Measurements from ENCODE around the gene SLC19A3. TPM values are rescaled to one million over a fixed set of nuclear protein-coding genes. Genes with fewer than 3 reads are reported as not detected.

SLC19A3 gene
- 0.16 and 0.51 TPM in 2 replicates for total RNA-seq

GRCh38 chr2:227717687-227718567 lies at the start of gene SLC19A3:
Gene SLC19A3, minus strand, starts transcription at chr2:227718028. Its CDS starts 15,710 bp downstream, at chr2:227702318.

GRCh38 chr2:227745594-227745993 lies 27.8 kb upstream of the SLC19A3 start, which contains the start of gene SCYGR8:
Gene SCYGR8, plus strand, starts transcription at chr2:227745894. Its CDS starts 0 bp downstream, at chr2:227745894.

GRCh38 chr2:227728035-227728434 lies 10.2 kb upstream of the SLC19A3 start, which contains the start of gene SCYGR7:
Gene SCYGR7, plus strand, starts transcription at chr2:227728335. Its CDS starts 0 bp downstream, at chr2:227728335.

GRCh38 chr2:227724394-227725039 lies 6.7 kb upstream of the SLC19A3 start, which contains the start of gene SCYGR6:
Gene SCYGR6, minus strand, starts transcription at chr2:227724757. Its CDS starts 0 bp downstream, at chr2:227724757.

GRCh38 chr2:227666631-227667170 lies 51.1 kb downstream of the SLC19A3 start, which contains the start of gene SCYGR5:
Gene SCYGR5, plus strand, starts transcription at chr2:227666804. Its CDS starts 0 bp downstream, at chr2:227666804.

Other genes starting within 250 kb of the SLC19A3 start
- 51.8 and 84.2 TPM in 2 replicates for gene AGFG1, start 245.9 kb downstream of the SLC19A3 start, total RNA-seq
- gene SCYGR2, start 119.1 kb downstream of the SLC19A3 start, total RNA-seq, result not detected in 2 replicates
- not detected in 2 replicates for gene SCYGR3, start 103.2 kb downstream of the SLC19A3 start, total RNA-seq
- not detected in 2 replicates for gene SCYGR4, start 100.5 kb downstream of the SLC19A3 start, total RNA-seq
- not detected in 2 replicates for gene SCYGR5, start 51.2 kb downstream of the SLC19A3 start, total RNA-seq
- not detected in 2 replicates for gene SCYGR6, start 6.7 kb upstream of the SLC19A3 start, total RNA-seq
- gene SCYGR7, start 10.3 kb upstream of the SLC19A3 start, total RNA-seq, result not detected in 2 replicates
- not detected in 2 replicates for gene SCYGR8, start 27.9 kb upstream of the SLC19A3 start, total RNA-seq
- 2.3 TPM in 1 of 2 replicates, not detected in the other for gene CCL20, start 95.8 kb upstream of the SLC19A3 start, total RNA-seq
- 0.13 and 2.4 TPM in 2 replicates for gene DAW1, start 153.6 kb upstream of the SLC19A3 start, total RNA-seq

All from mesangial cell (primary cell).